Neural progenitor cell (in vitro differentiated cells): ENCODE results near the gene FAM131C.

Experiments
- CTCF ChIP-seq: fragments of 200-600 bp; sonication (generic); IDR thresholded peaks from 2 replicates; pipeline ENCODE4 v1.5.1; 2017; ENCODE audit warnings: antibody characterized with exemption, mild to moderate bottlenecking
- EZH2 ChIP-seq: fragments of 200-600 bp; sonication (generic); IDR thresholded peaks from 2 replicates; pipeline ENCODE4 v1.6.1; 2017; ENCODE audit warnings: antibody characterized with exemption, mild to moderate bottlenecking, moderate library complexity
- EZH2phosphoT487 ChIP-seq: fragments of 200-600 bp; sonication (generic); IDR thresholded peaks from 2 replicates; pipeline ENCODE4 v1.6.1; 2017; ENCODE audit warnings: antibody characterized with exemption

GRCh38 chr1:16090076-16090826 is 16.8 kb upstream of the FAM131C start:
- TF ChIP-seq EZH2phosphoT487 (no peak), CTCF (no peak), EZH2 (no peak)
